Neural crest cell (in vitro differentiated cells): ENCODE data around the gene CTSE. TPM values are rescaled to one million over a fixed set of nuclear protein-coding genes. Genes with fewer than 3 reads are reported as not detected.

ENCODE experiments used
- DNase-seq: peaks from one replicate; pipeline ENCODE4 v3.0.0; 2021; ENCODE audit warnings: low read depth, mixed read lengths, low spot score
- H3K27ac Mint-ChIP-seq: one replicate; pipeline ENCODE4 v1.8.0; 2021; ENCODE audit warnings: mild to moderate bottlenecking, mixed read lengths; ENCODE audit not compliant: unreplicated experiment
- H3K27me3 Mint-ChIP-seq: 2 replicates; pipeline ENCODE4 v1.8.0; 2021; ENCODE audit warnings: low read depth, mild to moderate bottlenecking, mixed read lengths
- H3K36me3 Mint-ChIP-seq: 2 replicates; pipeline ENCODE4 v1.8.0; 2021; ENCODE audit warnings: low read depth, mild to moderate bottlenecking, mixed read lengths
- H3K4me1 Mint-ChIP-seq: 2 replicates; pipeline ENCODE4 v1.8.0; 2021; ENCODE audit warnings: mixed read lengths
- H3K4me3 Mint-ChIP-seq: one replicate; pipeline ENCODE4 v1.8.0; 2021; ENCODE audit warnings: mild to moderate bottlenecking, mixed read lengths
- H3K9me3 Mint-ChIP-seq: 2 replicates; pipeline ENCODE4 v1.8.0; 2021; ENCODE audit warnings: mixed read lengths
- long read RNA-seq: library from polyadenylated mRNA; unstranded; transcript quantifications from one replicate; pipeline ENCODE4 v2.0.0, GENCODE V29; 2020
- total RNA-seq: library from RNA; stranded (reverse); gene quantifications from 2 replicates; pipeline ENCODE4 v1.2.1, GENCODE V29; 2021
- TF ChIP-seq, protein P1 (sequence below): fragments of 200-600 bp; sonication (generic); conservative IDR thresholded peaks from 2 replicates; pipeline ENCODE4 v1.5.0; 2021; ENCODE audit warnings: antibody characterized with exemption, mild to moderate bottlenecking

CTSE gene
- not detected in 2 replicates for total RNA-seq
- long read RNA-seq: 0 reads

DNA sequence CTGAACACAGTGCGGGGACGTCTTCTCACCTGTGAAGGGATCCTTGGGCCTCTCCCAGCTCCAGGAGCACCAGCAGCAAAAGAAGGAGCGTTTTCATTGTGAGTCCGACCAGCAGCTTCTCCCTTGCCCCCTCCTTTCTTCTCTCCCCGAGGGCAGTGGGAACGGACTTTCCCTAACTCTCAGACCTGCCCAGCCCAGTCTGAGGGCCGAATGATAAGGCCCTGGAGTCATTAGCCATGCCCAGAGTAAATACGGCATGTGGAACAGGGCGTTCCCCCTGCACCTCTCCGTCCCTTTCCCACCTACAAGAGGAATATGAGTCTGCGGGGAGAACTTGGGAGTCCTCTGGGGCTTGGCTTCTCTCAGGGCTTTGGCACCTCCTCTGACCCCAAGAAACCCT is at the start of gene CTSE:
CTSE (minus strand) TSS at position 201 of the 400 bp plus-strand sequence; CDS start at position 97, 104 bp downstream.
- no peak within 1 kb of the TSS for H3K27ac Mint-ChIP-seq
- no peak within 1 kb of the TSS for H3K4me3 Mint-ChIP-seq
- DNase-seq: no peak
- peaks cover 21% of the 10 kb centered on the region for H3K4me1 Mint-ChIP-seq
- peaks cover 2% of the 10 kb centered on the region for H3K27me3 Mint-ChIP-seq
- peaks cover 8% of the 10 kb centered on the region for H3K9me3 Mint-ChIP-seq
- TF ChIP-seq, protein P1, sequence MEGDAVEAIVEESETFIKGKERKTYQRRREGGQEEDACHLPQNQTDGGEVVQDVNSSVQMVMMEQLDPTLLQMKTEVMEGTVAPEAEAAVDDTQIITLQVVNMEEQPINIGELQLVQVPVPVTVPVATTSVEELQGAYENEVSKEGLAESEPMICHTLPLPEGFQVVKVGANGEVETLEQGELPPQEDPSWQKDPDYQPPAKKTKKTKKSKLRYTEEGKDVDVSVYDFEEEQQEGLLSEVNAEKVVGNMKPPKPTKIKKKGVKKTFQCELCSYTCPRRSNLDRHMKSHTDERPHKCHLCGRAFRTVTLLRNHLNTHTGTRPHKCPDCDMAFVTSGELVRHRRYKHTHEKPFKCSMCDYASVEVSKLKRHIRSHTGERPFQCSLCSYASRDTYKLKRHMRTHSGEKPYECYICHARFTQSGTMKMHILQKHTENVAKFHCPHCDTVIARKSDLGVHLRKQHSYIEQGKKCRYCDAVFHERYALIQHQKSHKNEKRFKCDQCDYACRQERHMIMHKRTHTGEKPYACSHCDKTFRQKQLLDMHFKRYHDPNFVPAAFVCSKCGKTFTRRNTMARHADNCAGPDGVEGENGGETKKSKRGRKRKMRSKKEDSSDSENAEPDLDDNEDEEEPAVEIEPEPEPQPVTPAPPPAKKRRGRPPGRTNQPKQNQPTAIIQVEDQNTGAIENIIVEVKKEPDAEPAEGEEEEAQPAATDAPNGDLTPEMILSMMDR: no peak
- H3K36me3 Mint-ChIP-seq: no peaks in the 10 kb centered on the region

- Mint-ChIP-seq H3K4me3 (no peak overlapping the region), H3K9me3 (no peaks in the 10 kb centered on the region), H3K4me1 (no peaks in the 10 kb centered on the region), H3K27ac (no peak overlapping the region), H3K36me3 (no peaks in the 10 kb centered on the region), H3K27me3 (no peaks in the 10 kb centered on the region)
- TF ChIP-seq, protein P1: no peak
- DNase-seq: no peak
Measured at GRCh38 chr1:206070627-206071304, 47.1 kb upstream of the CTSE start.

GRCh38 chr1:206068314-206068713 is 44.6 kb upstream of the CTSE start:
- H3K27ac Mint-ChIP-seq: no peak overlapping the region
- no peaks in the 10 kb centered on the region for H3K27me3 Mint-ChIP-seq
- no peak overlapping the region for H3K4me3 Mint-ChIP-seq
- no peak for DNase-seq
- H3K36me3 Mint-ChIP-seq: no peaks in the 10 kb centered on the region
- no peaks in the 10 kb centered on the region for H3K9me3 Mint-ChIP-seq
- H3K4me1 Mint-ChIP-seq: no peaks in the 10 kb centered on the region
- TF ChIP-seq, protein P1: no peak

GRCh38 chr1:206067486-206068227 is 44.0 kb upstream of the CTSE start:
- peaks cover 3% of the 10 kb centered on the region for H3K36me3 Mint-ChIP-seq
- H3K27me3 Mint-ChIP-seq: no peaks in the 10 kb centered on the region
- H3K9me3 Mint-ChIP-seq: peaks cover 4% of the 10 kb centered on the region
- H3K27ac Mint-ChIP-seq: no peak overlapping the region
- no peak for DNase-seq
- no peaks in the 10 kb centered on the region for H3K4me1 Mint-ChIP-seq
- H3K4me3 Mint-ChIP-seq: no peak overlapping the region
- TF ChIP-seq, protein P1: no peak

GRCh38 chr1:206066479-206067171 is 42.9 kb upstream of the CTSE start:
- H3K9me3 Mint-ChIP-seq: peaks cover 5% of the 10 kb centered on the region
- H3K27ac Mint-ChIP-seq: no peak overlapping the region
- no peak for DNase-seq
- H3K4me1 Mint-ChIP-seq: no peaks in the 10 kb centered on the region
- TF ChIP-seq, protein P1: no peak
- no peak overlapping the region for H3K4me3 Mint-ChIP-seq
- H3K27me3 Mint-ChIP-seq: no peaks in the 10 kb centered on the region
- peaks cover 3% of the 10 kb centered on the region for H3K36me3 Mint-ChIP-seq
